H1 (cell line): ENCODE measurements around the gene LDLRAP1. TPM values are rescaled to one million over a fixed set of nuclear protein-coding genes. Genes with fewer than 3 reads are reported as not detected.
A peak's percentile ranks its signal among the peaks of the same experiment; 100 is the strongest.
"Not testable (repeated sequence)": the region's sequence is repeated elsewhere in the genome, so short reads cannot be mapped to it uniquely, and the experiment has no call there.

Source experiments
- CTCF ChIA-PET: fragments of 300-600 bp; sonication (Branson Sonifier 250); formaldehyde crosslinking; loops from one replicate; lab custom pipeline; 2021; ENCODE audit not compliant: partially characterized antibody; lab: Charles Lee
- POLR2A ChIA-PET: fragments of 300-600 bp; sonication (Branson Sonifier 250); formaldehyde crosslinking; loops from one replicate; lab custom pipeline; 2021; ENCODE audit warnings: inconsistent platforms; ENCODE audit not compliant: partially characterized antibody; lab: Charles Lee
- DNase-seq, 2 experiments: peaks; one replicate each; pipeline versions ENCODE4 v3.0.0 to v3.0.0-alpha.2; 2010 to 2022; ENCODE audit warnings: low spot score in 2 of 2, low read depth in 1 of 2, mixed read lengths in 1 of 2
- FAIRE-seq: peaks from 2 replicates; lab custom pipeline; 2011; peaks lifted over from hg19 to GRCh38; lab: Jason Lieb, UNC
- H2AFZ ChIP-seq: 2 replicates; pipeline ENCODE4 v1.8.1; 2012; ENCODE audit warnings: low read length, inconsistent platforms
- H2AK5ac ChIP-seq: 2 replicates; pipeline ENCODE4 v1.6.1; 2013; ENCODE audit warnings: low read depth, low read length
- H2BK120ac ChIP-seq: replicated peaks from 2 replicates; pipeline ENCODE3; 2013; ENCODE audit warnings: low read depth, low read length, inconsistent platforms
- H2BK12ac ChIP-seq: 2 replicates; pipeline ENCODE4 v1.6.1; 2013; ENCODE audit warnings: low read depth, low read length
- H2BK15ac ChIP-seq: 2 replicates; pipeline ENCODE4 v1.6.1; 2013; ENCODE audit warnings: low read length
- H2BK20ac ChIP-seq: 2 replicates; pipeline ENCODE4 v1.6.1; 2013; ENCODE audit warnings: low read length
- H2BK5ac ChIP-seq: 2 replicates; pipeline ENCODE4 v1.6.1; 2013; ENCODE audit warnings: low read depth, low read length
- H3K14ac ChIP-seq: 2 replicates; pipeline ENCODE4 v1.6.1; 2013; ENCODE audit warnings: inconsistent platforms; ENCODE audit not compliant: insufficient read length
- H3K18ac ChIP-seq: 2 replicates; pipeline ENCODE4 v1.6.1; 2013; ENCODE audit warnings: low read length; ENCODE audit errors: extremely low read depth
- H3K23ac ChIP-seq: 2 replicates; pipeline ENCODE4 v1.6.1; 2013; ENCODE audit warnings: inconsistent platforms; ENCODE audit not compliant: insufficient read length
- H3K23me2 ChIP-seq: 2 replicates; pipeline ENCODE4 v1.6.1; 2013; ENCODE audit warnings: low read depth, low read length
- H3K27ac ChIP-seq: 2 replicates; pipeline ENCODE4 v1.6.1; 2011; ENCODE audit warnings: low read depth, low read length, inconsistent platforms
- H3K27me3 ChIP-seq, 4 experiments: replicated peaks in 1 of 4; 1 replicate in 1 of 4; 2 replicates in 3 of 4; pipeline versions ENCODE4 v1.6.1 to v1.8.1; 2011 to 2013; ENCODE audit warnings: low read length in 3 of 4, mild to moderate bottlenecking in 3 of 4, inconsistent platforms in 2 of 4, mixed read lengths in 2 of 4, moderate library complexity in 1 of 4; ENCODE audit not compliant: control insufficient read depth in 3 of 4, insufficient read depth in 3 of 4; ENCODE audit errors: extremely low read depth in 1 of 4
- H3K36me3 ChIP-seq, 4 experiments: 2 replicates each; pipeline versions ENCODE4 v1.6.1 to v1.8.1; 2011 to 2013; ENCODE audit warnings: mild to moderate bottlenecking in 4 of 4, low read length in 3 of 4, moderate library complexity in 2 of 4, control low read depth in 1 of 4, inconsistent platforms in 1 of 4; ENCODE audit not compliant: insufficient read depth in 4 of 4, control insufficient read depth in 2 of 4
- H3K4ac ChIP-seq: replicated peaks from 2 replicates; pipeline ENCODE3; 2013; ENCODE audit warnings: low read length, low read depth, mixed read lengths, inconsistent platforms; ENCODE audit not compliant: insufficient read length
- H3K4me1 ChIP-seq, 4 experiments: replicated peaks in 1 of 4; 1 replicate in 1 of 4; 2 replicates in 3 of 4; pipeline versions ENCODE4 v1.6.1 to v1.8.1; 2011 to 2013; ENCODE audit warnings: low read length in 3 of 4, inconsistent platforms in 2 of 4, mixed read lengths in 1 of 4; ENCODE audit not compliant: insufficient read depth in 4 of 4, control insufficient read depth in 3 of 4
- H3K4me2 ChIP-seq, 2 experiments: 2 replicates each; pipeline versions ENCODE4 v1.6.1 to v1.8.1; 2011 to 2013; ENCODE audit warnings: low read depth in 2 of 2, low read length in 2 of 2, control low read depth in 1 of 2, inconsistent platforms in 1 of 2, mild to moderate bottlenecking in 1 of 2; ENCODE audit not compliant: insufficient read depth in 1 of 2
- H3K4me3 ChIP-seq, 4 experiments: fragments of 200-600, 300-600 bp in 1 of 4; sonication (generic), shearing (Covaris generic), sonication (Bioruptor Twin) in 1 of 4; 2 replicates each; pipeline versions ENCODE4 v1.5.1 to v1.8.1; 2011 to 2016; ENCODE audit warnings: low read length in 4 of 4, low read depth in 3 of 4, control low read depth in 2 of 4, inconsistent platforms in 2 of 4, mild to moderate bottlenecking in 2 of 4, mixed read lengths in 1 of 4, moderate library complexity in 1 of 4; ENCODE audit not compliant: insufficient read depth in 2 of 4; ENCODE audit errors: extremely low read depth in 1 of 4
- H3K56ac ChIP-seq: replicated peaks from 2 replicates; pipeline ENCODE3; 2013; ENCODE audit warnings: low read depth, mild to moderate bottlenecking, mixed read lengths, low read length, inconsistent platforms; ENCODE audit not compliant: insufficient read length
- H3K79me1 ChIP-seq: 2 replicates; pipeline ENCODE4 v1.6.1; 2013; ENCODE audit warnings: low read depth, low read length, control low read depth
- H3K79me2 ChIP-seq, 2 experiments: 2 replicates each; pipeline versions ENCODE4 v1.6.1 to v1.8.1; 2012 to 2013; ENCODE audit warnings: low read length in 2 of 2, mild to moderate bottlenecking in 2 of 2, inconsistent platforms in 1 of 2; ENCODE audit not compliant: insufficient read depth in 2 of 2, control insufficient read depth in 1 of 2
- H3K9ac ChIP-seq, 4 experiments: replicated peaks in 1 of 4; 1 replicate in 1 of 4; 2 replicates in 3 of 4; pipeline versions ENCODE4 v1.6.1 to v1.8.1; 2011 to 2013; ENCODE audit warnings: low read depth in 3 of 4, low read length in 3 of 4, control low read depth in 2 of 4, mild to moderate bottlenecking in 2 of 4, moderate library complexity in 2 of 4, inconsistent platforms in 1 of 4; ENCODE audit errors: extremely low read depth in 1 of 4
- H3K9me3 ChIP-seq, 2 experiments: 2 replicates each; pipeline versions ENCODE4 v1.6.1 to v1.8.1; 2012 to 2013; ENCODE audit warnings: mild to moderate bottlenecking in 2 of 2, moderate library complexity in 2 of 2, control low read depth in 1 of 2, inconsistent platforms in 1 of 2, low read depth in 1 of 2, low read length in 1 of 2, mixed read lengths in 1 of 2; ENCODE audit not compliant: insufficient read depth in 2 of 2
- H4K20me1 ChIP-seq, 2 experiments: replicated peaks in 1 of 2; 2 replicates each; pipeline versions ENCODE3 to v1.8.1; 2011 to 2013; ENCODE audit warnings: inconsistent platforms in 2 of 2, low read length in 2 of 2, mild to moderate bottlenecking in 1 of 2; ENCODE audit not compliant: insufficient read depth in 2 of 2, control insufficient read depth in 1 of 2
- H4K5ac ChIP-seq: 2 replicates; pipeline ENCODE4 v1.6.1; 2013; ENCODE audit warnings: low read length, low read depth, mixed read lengths, inconsistent platforms; ENCODE audit not compliant: insufficient read length
- H4K8ac ChIP-seq: 2 replicates; pipeline ENCODE4 v1.8.0; 2013; ENCODE audit warnings: mild to moderate bottlenecking, moderate library complexity, low read length, inconsistent platforms; ENCODE audit not compliant: insufficient read depth; ENCODE audit errors: extremely low read depth
- H4K91ac ChIP-seq: replicated peaks from 2 replicates; pipeline ENCODE3; 2013; ENCODE audit warnings: low read length, mixed read lengths, inconsistent platforms; ENCODE audit not compliant: insufficient read length
- ASH2L ChIP-seq: fragments of 200-600, 300-600 bp; sonication (generic); IDR thresholded peaks from one replicate; pipeline ENCODE4 v1.7.1; 2017; ENCODE audit warnings: low read length
- WGBS, 2 experiments: shearing (Covaris generic) in 1 of 2; methylation state at CpG; one replicate each; pipeline versions ENCODE4 v1.1.6 to v1.1.7; 2013 to 2015; ENCODE audit warnings: low lambda C conversion rate in 2 of 2, mixed read lengths in 2 of 2, inconsistent platforms in 1 of 2, low coverage in 1 of 2, missing lambda C conversion rate in 1 of 2; ENCODE audit not compliant: insufficient replicate concordance in 2 of 2, insufficient coverage in 1 of 2, insufficient read length in 1 of 2; ENCODE audit errors: extremely low coverage in 1 of 2, missing lambda C conversion rate in 1 of 2; 5-methylcytosine and 5-hydroxymethylcytosine counted together
- polyA plus RNA-seq, 7 experiments: library from polyadenylated mRNA; depleted of rRNA in 3 of 7; stranded (reverse) in 5 of 7; unstranded in 2 of 7; fragments of >200 nt in 5 of 7; fragments of 200-250 nt in 2 of 7; gene quantifications; 1 replicate in 5 of 7; 2 replicates in 1 of 7; 4 replicates in 1 of 7; pipeline versions ENCODE4 v1.2.1 to v1.2.3, GENCODE V29; 2011 to 2013; ENCODE audit warnings: missing spikeins in 2 of 7, mixed read lengths in 2 of 7
- total RNA-seq: library from RNA; stranded (reverse); fragmentation: NEBNext Ultra II Directional; extraction: Animal tissue kit (Norgen Biotek cat#: 25700); gene quantifications from 2 replicates; pipeline ENCODE4 v1.2.1, GENCODE V29; 2021

The LDLRAP1 gene
- total and polyA plus RNA-seq, 2 of the 8 experiments (the other 6 are each of a cell fraction or from before 2014, with no cell fraction given) = 12.8 to 13.2 TPM

DNA sequence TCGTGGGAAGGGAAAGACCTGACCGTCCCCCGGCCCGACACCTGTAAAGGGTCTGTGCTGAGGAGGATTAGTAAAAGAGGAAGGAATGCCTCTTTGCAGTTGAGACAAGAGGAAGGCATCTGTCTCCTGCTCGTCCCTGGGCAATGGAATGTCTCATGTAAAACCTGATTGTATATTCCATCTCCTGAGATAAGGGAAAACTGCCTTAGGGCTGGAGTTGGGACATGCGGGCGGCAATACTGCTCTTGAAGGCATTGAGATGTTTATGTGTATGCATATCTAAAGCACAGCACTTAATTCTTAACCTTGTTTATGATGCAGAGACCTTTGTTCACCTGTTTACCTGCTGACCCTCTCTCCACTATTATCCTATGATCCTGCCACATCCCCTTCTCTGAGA, 44.8 kb downstream of the LDLRAP1 start:
- H2AFZ ChIP-seq, H3K23ac ChIP-seq, H2AK5ac ChIP-seq, H3K79me1 ChIP-seq, CTCF ChIA-PET: not testable (repeated sequence)
- peak; percentile 36 for TF ChIP-seq ASH2L
- TF ChIP-seq, all 59 proteins: peak for 1; not testable (repeated sequence) for 58
- H3K14ac ChIP-seq, H3K27ac ChIP-seq, H3K36me3 ChIP-seq, H3K4me3 ChIP-seq, H3K56ac ChIP-seq, H4K20me1 ChIP-seq, H4K91ac ChIP-seq, FAIRE-seq, H4K8ac ChIP-seq, H3K27me3 ChIP-seq, H3K9ac ChIP-seq, H3K4ac ChIP-seq, H2BK20ac ChIP-seq, H2BK120ac ChIP-seq, H3K18ac ChIP-seq, H3K9me3 ChIP-seq, H2BK15ac ChIP-seq, H3K23me2 ChIP-seq, H3K79me2 ChIP-seq, H4K5ac ChIP-seq, POLR2A ChIA-PET, H2BK12ac ChIP-seq: not testable (repeated sequence)
- Histone ChIP-seq H3K4me1 (peaks cover 0 to 16% (median 10%) of the 10 kb centered on the region in 4 experiments; a peak in 6 of 7 replicates), H3K4me2 (peak overlapping the region in 1 of 2 experiments; percentile 62; a peak in 3 of 4 replicates), H2BK5ac (0 out of 2 replicates have a peak overlapping the region, but pooled peaks have one; percentile 64)
- WGBS, 2 experiments = 36% methylated on average over 7 of the region's 7 CpGs; no CpG with 5 or more reads in 1 of the 2 experiments
- peak in 1 of 2 experiments; percentile 72 for DNase-seq
